HEK293 (cell line): Measurements from ENCODE around the gene CDR2L.

ENCODE experiments used
- CTCF ChIA-PET: fragments of 350-600 bp; formaldehyde crosslinking; extraction: SDS; loops from one replicate; lab custom pipeline; 2021; ENCODE audit warnings: antibody characterized with exemption; lab: Yijun Ruan, JAX
- POLR2A ChIA-PET: fragments of 300-600 bp; formaldehyde crosslinking; extraction: SDS; loops from one replicate; lab custom pipeline; 2020; ENCODE audit warnings: antibody characterized with exemption, inconsistent platforms; lab: Yijun Ruan, JAX
- H3K27ac ChIP-seq: fragments of 200-500 bp; sonication (Bioruptor generic); 2 replicates; pipeline ENCODE4 v1.5.1; 2014; ENCODE audit warnings: low read depth, low read length, control low read depth, inconsistent platforms; ENCODE audit errors: extremely low read depth
- H3K36me3 ChIP-seq, 2 experiments: fragments of 200-500 bp in 1 of 2; sonication (Bioruptor generic) in 1 of 2; 1 replicate in 1 of 2; 2 replicates in 1 of 2; pipeline ENCODE4 v1.5.1; 2014 to 2017; ENCODE audit warnings: inconsistent platforms in 2 of 2, low read length in 2 of 2; ENCODE audit not compliant: control insufficient read depth in 2 of 2, insufficient read depth in 1 of 2
- H3K4me1 ChIP-seq: fragments of 200-500 bp; sonication (Bioruptor generic); 2 replicates; pipeline ENCODE4 v1.5.1; 2014; ENCODE audit warnings: mild to moderate bottlenecking, low read length, inconsistent platforms; ENCODE audit not compliant: control insufficient read depth, insufficient read depth
- H3K4me3 ChIP-seq: 2 replicates; pipeline ENCODE4 v1.5.1; 2011; ENCODE audit warnings: low read depth, mild to moderate bottlenecking, control low read depth, low read length, moderate library complexity
- H3K9me3 ChIP-seq: fragments of 200-500 bp; sonication (Bioruptor generic); 2 replicates; pipeline ENCODE4 v1.5.1; 2014; ENCODE audit warnings: low read depth, low read length, inconsistent platforms; ENCODE audit not compliant: control insufficient read depth, insufficient read depth
- KLF1 ChIP-seq: fragments of 450-650 bp; formaldehyde crosslinking; IDR thresholded peaks from 2 replicates; pipeline ENCODE4 v1.5.1; 2016; ENCODE audit warnings: missing biosample characterization, missing genetic modification characterization
- KLF7 ChIP-seq: fragments of 450-650 bp; formaldehyde crosslinking; IDR thresholded peaks from 2 replicates; pipeline ENCODE4 v1.5.1; 2016; ENCODE audit warnings: missing biosample characterization, missing genetic modification characterization, borderline replicate concordance
- WT1 ChIP-seq: fragments of 450-650 bp; formaldehyde crosslinking; IDR thresholded peaks from 2 replicates; pipeline ENCODE4 v1.5.1; 2016; ENCODE audit warnings: missing biosample characterization, missing genetic modification characterization
- ZBTB20 ChIP-seq: fragments of 450-650 bp; formaldehyde crosslinking; IDR thresholded peaks from 2 replicates; pipeline ENCODE4 v1.5.1; 2016; ENCODE audit warnings: missing biosample characterization, missing genetic modification characterization
- ZNF10 ChIP-seq: fragments of 450-650 bp; formaldehyde crosslinking; IDR thresholded peaks from 2 replicates; pipeline ENCODE4 v1.5.1; 2017; ENCODE audit warnings: missing biosample characterization, missing genetic modification characterization
- ZNF292 ChIP-seq: fragments of 450-650 bp; formaldehyde crosslinking; IDR thresholded peaks from 2 replicates; pipeline ENCODE4 v1.5.1; 2016; ENCODE audit warnings: low read depth, missing biosample characterization, missing genetic modification characterization, borderline replicate concordance
- ZNF354C ChIP-seq: fragments of 450-650 bp; formaldehyde crosslinking; IDR thresholded peaks from 2 replicates; pipeline ENCODE4 v1.5.1; 2016; ENCODE audit warnings: missing biosample characterization, missing genetic modification characterization, low read depth, borderline replicate concordance
- ZNF37A ChIP-seq: fragments of 450-650 bp; IDR thresholded peaks from 2 replicates; pipeline ENCODE4 v1.5.1; 2018; ENCODE audit warnings: missing biosample characterization, missing genetic modification characterization
- ZNF629 ChIP-seq: fragments of 450-650 bp; formaldehyde crosslinking; IDR thresholded peaks from 2 replicates; pipeline ENCODE4 v1.5.1; 2017; ENCODE audit warnings: missing biosample characterization, missing genetic modification characterization
- ZNF639 ChIP-seq: fragments of 450-650 bp; formaldehyde crosslinking; IDR thresholded peaks from 2 replicates; pipeline ENCODE4 v1.5.1; 2016; ENCODE audit warnings: missing biosample characterization, missing genetic modification characterization
- ZNF768 ChIP-seq: fragments of 450-650 bp; formaldehyde crosslinking; IDR thresholded peaks from 2 replicates; pipeline ENCODE4 v1.5.1; 2018; ENCODE audit warnings: missing biosample characterization, mild to moderate bottlenecking, missing genetic modification characterization
- ZSCAN23 ChIP-seq: fragments of 450-650 bp; formaldehyde crosslinking; IDR thresholded peaks from 2 replicates; pipeline ENCODE4 v1.5.1; 2016; ENCODE audit warnings: missing biosample characterization, missing genetic modification characterization
- TF ChIP-seq, protein P1 (sequence below): fragments of 450-650 bp; formaldehyde crosslinking; IDR thresholded peaks from 2 replicates; pipeline ENCODE4 v1.5.1; 2016; ENCODE audit warnings: missing biosample characterization, missing genetic modification characterization

Gene CDR2L

DNA sequence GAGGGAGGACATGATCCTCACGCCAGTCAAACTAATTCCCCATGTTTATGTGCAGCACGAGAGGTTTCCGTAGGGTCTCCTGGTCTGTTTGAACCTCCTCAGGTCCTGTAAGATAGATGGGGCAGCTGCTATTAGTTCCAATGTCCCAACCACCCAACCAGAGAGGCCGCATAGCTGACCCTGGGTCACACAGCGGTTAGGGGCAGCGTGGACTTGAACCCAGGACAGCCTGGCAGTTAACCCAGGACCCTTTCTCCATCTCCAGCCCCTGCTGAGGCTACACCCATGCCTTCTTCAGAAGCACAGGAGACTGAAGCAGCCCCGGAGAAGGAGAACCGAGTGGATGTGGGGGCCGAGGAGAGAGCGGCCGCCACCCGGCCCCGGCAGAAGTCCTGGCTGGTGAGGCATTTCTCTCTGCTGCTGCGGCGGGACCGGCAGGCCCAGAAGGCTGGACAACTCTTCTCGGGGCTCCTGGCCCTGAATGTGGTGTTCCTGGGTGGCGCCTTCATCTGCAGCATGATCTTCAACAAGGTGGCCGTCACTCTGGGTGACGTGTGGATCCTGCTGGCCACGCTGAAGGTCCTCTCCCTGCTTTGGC is 46.2 kb upstream of the CDR2L start:
- no peaks in the 10 kb centered on the region for H3K36me3 ChIP-seq
- H3K27ac ChIP-seq = no peak overlapping the region
- no peak for TF ChIP-seq ZBTB20
- no peak for TF ChIP-seq KLF7 (tag by site-specific recombination)
- 0 out of 2 replicates have a peak, but pooled peaks have one; percentile 31 for TF ChIP-seq ZNF768 (tag by site-specific recombination)
- no peak overlapping the region for H3K4me3 ChIP-seq
- no peaks in the 10 kb centered on the region for H3K4me1 ChIP-seq
- CTCF ChIA-PET = interaction anchor here (0.6 kb wide), 1 partner anchor 68 kb away, joined by 3 read pairs; no protein-coding TSS in a partner anchor
- no peaks in the 10 kb centered on the region for H3K9me3 ChIP-seq
- POLR2A ChIA-PET = no interaction called here

DNA sequence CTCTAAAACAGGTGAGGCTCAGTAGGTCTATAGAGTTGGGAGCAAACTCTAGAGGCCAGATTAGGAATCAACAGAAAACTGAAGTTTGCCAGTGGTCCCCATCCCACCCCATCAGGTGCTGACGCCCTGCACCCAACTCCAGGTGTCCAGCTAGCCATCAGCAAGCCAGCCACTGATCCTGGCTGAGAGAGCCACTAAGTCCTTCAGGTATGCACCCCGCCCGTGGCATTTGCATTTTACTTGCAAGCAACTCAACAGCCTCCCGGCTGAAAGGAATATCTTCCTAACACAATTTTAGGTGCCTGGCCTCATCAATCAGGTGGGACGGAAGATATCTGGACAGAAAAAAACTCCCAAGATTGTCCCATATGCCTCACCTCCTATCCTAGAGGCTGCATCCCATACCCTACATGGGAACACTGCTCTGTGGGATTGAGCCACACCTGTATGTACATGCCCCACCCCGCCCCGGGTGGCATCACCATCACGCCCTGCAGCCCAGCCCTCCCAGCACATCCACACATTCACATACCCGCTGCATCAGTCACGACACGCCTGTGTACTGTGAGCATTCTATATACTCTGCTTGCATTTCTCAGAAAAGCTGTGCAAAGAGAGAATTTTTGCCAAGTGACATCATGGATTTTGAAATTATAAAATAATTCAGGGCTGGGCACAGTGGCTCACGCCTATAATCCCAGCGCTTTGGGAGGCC is 43.5 kb upstream of the CDR2L start:
- no peak overlapping the region for H3K4me3 ChIP-seq
- CTCF ChIA-PET = interaction anchor here (10.3 kb wide), 1 partner anchor 15 kb away, joined by 100 read pairs; no protein-coding TSS in a partner anchor
- no peaks in the 10 kb centered on the region for H3K4me1 ChIP-seq
- H3K9me3 ChIP-seq = no peaks in the 10 kb centered on the region
- no peak overlapping the region for H3K27ac ChIP-seq
- TF ChIP-seq ZNF639 (tag by site-specific recombination) (no peak), KLF1 (tag by site-specific recombination) (peak; percentile 95)
- no peaks in the 10 kb centered on the region for H3K36me3 ChIP-seq
- POLR2A ChIA-PET = no interaction called here

DNA sequence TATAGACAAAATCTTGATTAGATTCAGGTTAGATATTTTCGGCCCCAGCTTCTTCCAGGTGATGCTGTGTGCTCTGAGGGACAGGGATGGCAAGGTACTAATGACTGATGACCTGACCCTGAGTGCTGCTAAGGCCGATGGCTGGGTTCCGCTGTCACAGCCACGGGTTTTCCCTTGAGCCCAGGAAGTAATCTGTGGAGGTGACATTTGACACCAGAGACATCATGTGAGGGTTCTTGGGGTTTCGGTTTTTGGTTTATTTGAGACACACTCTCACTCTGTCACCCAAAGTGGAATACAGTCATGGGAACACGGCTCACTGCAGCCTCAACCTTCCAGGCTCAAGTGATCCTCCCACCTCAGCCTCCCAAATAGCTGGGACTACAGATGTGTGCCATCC is 41.9 kb upstream of the CDR2L start:
- POLR2A ChIA-PET = interaction anchor here (1.1 kb wide), 1 partner anchor 27 kb away, joined by 3 read pairs; the partner anchor contains the start of gene HID1
- Histone ChIP-seq H3K27ac (no peak overlapping the region), H3K4me3 (no peak overlapping the region)
- TF ChIP-seq ZNF10 (tag by site-specific recombination) = no peak
- TF ChIP-seq ZNF354C (tag by site-specific recombination) = no peak
- no peak for TF ChIP-seq ZNF292
- TF ChIP-seq WT1 (tag by site-specific recombination) = no peak
- no peak for TF ChIP-seq ZSCAN23 (tag by site-specific recombination)
- no peak for TF ChIP-seq ZNF629 (tag by site-specific recombination)
- TF ChIP-seq ZNF37A (tag by site-specific recombination) = no peak
- TF ChIP-seq, protein P1, sequence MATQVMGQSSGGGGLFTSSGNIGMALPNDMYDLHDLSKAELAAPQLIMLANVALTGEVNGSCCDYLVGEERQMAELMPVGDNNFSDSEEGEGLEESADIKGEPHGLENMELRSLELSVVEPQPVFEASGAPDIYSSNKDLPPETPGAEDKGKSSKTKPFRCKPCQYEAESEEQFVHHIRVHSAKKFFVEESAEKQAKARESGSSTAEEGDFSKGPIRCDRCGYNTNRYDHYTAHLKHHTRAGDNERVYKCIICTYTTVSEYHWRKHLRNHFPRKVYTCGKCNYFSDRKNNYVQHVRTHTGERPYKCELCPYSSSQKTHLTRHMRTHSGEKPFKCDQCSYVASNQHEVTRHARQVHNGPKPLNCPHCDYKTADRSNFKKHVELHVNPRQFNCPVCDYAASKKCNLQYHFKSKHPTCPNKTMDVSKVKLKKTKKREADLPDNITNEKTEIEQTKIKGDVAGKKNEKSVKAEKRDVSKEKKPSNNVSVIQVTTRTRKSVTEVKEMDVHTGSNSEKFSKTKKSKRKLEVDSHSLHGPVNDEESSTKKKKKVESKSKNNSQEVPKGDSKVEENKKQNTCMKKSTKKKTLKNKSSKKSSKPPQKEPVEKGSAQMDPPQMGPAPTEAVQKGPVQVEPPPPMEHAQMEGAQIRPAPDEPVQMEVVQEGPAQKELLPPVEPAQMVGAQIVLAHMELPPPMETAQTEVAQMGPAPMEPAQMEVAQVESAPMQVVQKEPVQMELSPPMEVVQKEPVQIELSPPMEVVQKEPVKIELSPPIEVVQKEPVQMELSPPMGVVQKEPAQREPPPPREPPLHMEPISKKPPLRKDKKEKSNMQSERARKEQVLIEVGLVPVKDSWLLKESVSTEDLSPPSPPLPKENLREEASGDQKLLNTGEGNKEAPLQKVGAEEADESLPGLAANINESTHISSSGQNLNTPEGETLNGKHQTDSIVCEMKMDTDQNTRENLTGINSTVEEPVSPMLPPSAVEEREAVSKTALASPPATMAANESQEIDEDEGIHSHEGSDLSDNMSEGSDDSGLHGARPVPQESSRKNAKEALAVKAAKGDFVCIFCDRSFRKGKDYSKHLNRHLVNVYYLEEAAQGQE (tag by site-specific recombination) = no peak
- TF ChIP-seq, all 188 proteins: peak for 0
- H3K4me1 ChIP-seq = no peaks in the 10 kb centered on the region
- no peaks in the 10 kb centered on the region for H3K36me3 ChIP-seq
- no peaks in the 10 kb centered on the region for H3K9me3 ChIP-seq
- CTCF ChIA-PET = interaction anchor here (10.3 kb wide), 1 partner anchor 14 kb away, joined by 100 read pairs; no protein-coding TSS in a partner anchor
